GM12892 (cell line): Measurements from ENCODE around the gene DTX1.

Experiments
- POLR2A ChIP-seq: IDR thresholded peaks from 2 replicates; pipeline ENCODE4 v1.6.1; 2011; ENCODE audit warnings: low read depth, low read length, control low read depth
- POLR2AphosphoS5 ChIP-seq: IDR thresholded peaks from 2 replicates; pipeline ENCODE4 v1.6.1; 2011; ENCODE audit warnings: low read depth, low read length, control low read depth
- TAF1 ChIP-seq: IDR thresholded peaks from 2 replicates; pipeline ENCODE4 v1.6.1; 2011; ENCODE audit warnings: low read depth, mild to moderate bottlenecking, control low read depth, low read length, borderline replicate concordance

GRCh38 chr12:113083863-113084435 is 27.4 kb downstream of the DTX1 start:
- no peak for TF ChIP-seq POLR2AphosphoS5
- TF ChIP-seq POLR2A = no peak
- TF ChIP-seq TAF1 = no peak
